ENCODE measurements around the gene LSMEM2.

DNA sequence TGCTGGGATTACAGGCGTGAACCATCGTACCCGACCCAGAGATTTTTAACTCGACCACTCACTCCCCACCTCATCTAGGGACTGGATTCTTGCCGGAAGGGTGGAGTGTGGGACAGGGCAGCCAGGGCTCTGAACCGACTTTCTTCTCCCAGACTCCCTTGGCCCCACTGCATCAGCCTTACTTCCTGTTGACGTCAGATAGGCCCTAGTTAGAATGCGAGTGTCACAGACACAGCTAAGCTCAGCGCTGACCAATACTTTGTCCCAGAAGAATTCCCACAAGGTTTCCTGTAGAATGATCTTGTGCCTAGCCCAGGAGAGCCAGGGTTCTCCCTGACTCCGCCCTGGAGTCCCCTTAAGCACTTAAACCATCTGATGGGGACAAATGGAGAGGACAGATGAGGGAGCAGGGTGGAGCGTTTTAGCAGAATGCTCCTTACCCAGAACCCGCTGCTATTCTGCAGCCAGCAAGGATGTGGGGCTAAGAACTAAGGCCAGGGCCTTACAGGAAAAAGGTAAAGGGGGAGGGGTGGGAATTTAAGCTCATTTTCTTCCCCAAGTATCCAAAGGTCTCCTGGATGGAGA lies 54.9 kb downstream of the LSMEM2 start:
- TF ChIP-seq POLR2AphosphoS5 (IDR thresholded peaks at IDR 0.05; ENCODE audit: low read depth, low read length) = no peak
- TF ChIP-seq TAF1 (IDR thresholded peaks at IDR 0.05; ENCODE audit: low read depth, low read length) = no peak

Measured in GM12891 (cell line).